ENCODE results near the gene MOV10. TPM values are rescaled to one million over a fixed set of nuclear protein-coding genes. Genes with fewer than 3 reads are reported as not detected.

MOV10 gene
- total and polyA plus RNA-seq, 9 of the 15 experiments (the other 6 are each of a cell fraction or from before 2014, with no cell fraction given): 16.7 to 105 (median 49.5) TPM

DNA sequence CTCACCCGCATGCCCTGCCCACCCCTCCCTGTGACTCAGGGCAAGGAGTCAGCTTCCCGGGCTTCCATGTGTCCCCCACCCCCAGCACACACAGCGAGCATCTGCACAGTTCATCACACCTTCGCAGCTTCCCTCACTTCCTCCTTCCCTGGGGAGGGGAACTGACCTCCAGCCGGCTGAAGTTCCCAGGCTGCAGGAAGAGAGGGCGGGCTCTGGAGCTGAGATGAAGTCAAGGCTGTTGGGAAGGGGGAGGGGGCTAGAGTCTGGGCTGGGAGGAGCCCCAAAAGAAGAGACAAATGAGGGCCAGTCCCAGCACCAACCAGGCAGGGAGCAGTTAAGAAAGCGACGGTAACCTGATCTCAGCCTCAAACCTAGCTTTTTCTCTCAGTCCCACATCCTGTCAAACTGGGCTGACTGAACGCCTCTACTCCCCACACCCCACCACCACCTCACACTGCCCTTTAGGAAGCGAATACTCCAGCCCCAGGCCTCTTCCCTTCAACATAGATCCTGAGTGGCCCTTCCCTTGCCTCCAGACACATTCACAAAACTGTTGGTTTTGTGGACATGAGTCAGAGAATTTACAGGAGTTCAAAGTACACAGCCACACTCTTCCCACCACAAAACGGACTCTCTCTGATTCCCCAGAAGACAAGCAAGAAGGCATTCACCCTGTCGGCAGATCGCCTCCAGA lies 30.6 kb downstream of the MOV10 start (continued):
- TF ChIP-seq RBBP5 (IDR thresholded peaks at IDR 0.05; ENCODE audit: borderline replicate concordance, insufficient read depth, low read length, poor library complexity, severe bottlenecking) (peak; percentile 63), ZNF347 (CRISPR knock-in tag; IDR thresholded peaks at IDR 0.05; ENCODE audit: low read depth) (no peak), KDM5B (IDR thresholded peaks at IDR 0.05; ENCODE audit: insufficient replicate concordance, low read depth, low read length) (peak; percentile 82), ZNF175 (CRISPR knock-in tag; IDR thresholded peaks at IDR 0.05; ENCODE audit: low read depth) (no peak), GABPA (tag; conservative IDR thresholded peaks at IDR 0.05; ENCODE audit: low read depth) (peak; percentile 76), HOXB6 (CRISPR knock-in tag; IDR thresholded peaks at IDR 0.05; ENCODE audit: borderline replicate concordance) (no peak), HSF4 (CRISPR knock-in tag; IDR thresholded peaks at IDR 0.05; ENCODE audit: borderline replicate concordance) (no peak), ZNF174 (CRISPR knock-in tag; IDR thresholded peaks at IDR 0.05) (no peak), PML (IDR thresholded peaks at IDR 0.05; ENCODE audit: low read length) (peak; percentile 61; the same call in 1 of the 2 replicates), ZNF239 (CRISPR knock-in tag; IDR thresholded peaks at IDR 0.05) (no peak)
- TF ChIP-seq, protein P1, sequence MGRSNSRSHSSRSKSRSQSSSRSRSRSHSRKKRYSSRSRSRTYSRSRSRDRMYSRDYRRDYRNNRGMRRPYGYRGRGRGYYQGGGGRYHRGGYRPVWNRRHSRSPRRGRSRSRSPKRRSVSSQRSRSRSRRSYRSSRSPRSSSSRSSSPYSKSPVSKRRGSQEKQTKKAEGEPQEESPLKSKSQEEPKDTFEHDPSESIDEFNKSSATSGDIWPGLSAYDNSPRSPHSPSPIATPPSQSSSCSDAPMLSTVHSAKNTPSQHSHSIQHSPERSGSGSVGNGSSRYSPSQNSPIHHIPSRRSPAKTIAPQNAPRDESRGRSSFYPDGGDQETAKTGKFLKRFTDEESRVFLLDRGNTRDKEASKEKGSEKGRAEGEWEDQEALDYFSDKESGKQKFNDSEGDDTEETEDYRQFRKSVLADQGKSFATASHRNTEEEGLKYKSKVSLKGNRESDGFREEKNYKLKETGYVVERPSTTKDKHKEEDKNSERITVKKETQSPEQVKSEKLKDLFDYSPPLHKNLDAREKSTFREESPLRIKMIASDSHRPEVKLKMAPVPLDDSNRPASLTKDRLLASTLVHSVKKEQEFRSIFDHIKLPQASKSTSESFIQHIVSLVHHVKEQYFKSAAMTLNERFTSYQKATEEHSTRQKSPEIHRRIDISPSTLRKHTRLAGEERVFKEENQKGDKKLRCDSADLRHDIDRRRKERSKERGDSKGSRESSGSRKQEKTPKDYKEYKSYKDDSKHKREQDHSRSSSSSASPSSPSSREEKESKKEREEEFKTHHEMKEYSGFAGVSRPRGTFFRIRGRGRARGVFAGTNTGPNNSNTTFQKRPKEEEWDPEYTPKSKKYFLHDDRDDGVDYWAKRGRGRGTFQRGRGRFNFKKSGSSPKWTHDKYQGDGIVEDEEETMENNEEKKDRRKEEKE (IDR thresholded peaks at IDR 0.05; ENCODE audit: borderline replicate concordance in 1 of 2, control insufficient read depth in 1 of 2, low read depth in 2 of 2, low read length in 1 of 2): no peak
- TF ChIP-seq, protein P2, sequence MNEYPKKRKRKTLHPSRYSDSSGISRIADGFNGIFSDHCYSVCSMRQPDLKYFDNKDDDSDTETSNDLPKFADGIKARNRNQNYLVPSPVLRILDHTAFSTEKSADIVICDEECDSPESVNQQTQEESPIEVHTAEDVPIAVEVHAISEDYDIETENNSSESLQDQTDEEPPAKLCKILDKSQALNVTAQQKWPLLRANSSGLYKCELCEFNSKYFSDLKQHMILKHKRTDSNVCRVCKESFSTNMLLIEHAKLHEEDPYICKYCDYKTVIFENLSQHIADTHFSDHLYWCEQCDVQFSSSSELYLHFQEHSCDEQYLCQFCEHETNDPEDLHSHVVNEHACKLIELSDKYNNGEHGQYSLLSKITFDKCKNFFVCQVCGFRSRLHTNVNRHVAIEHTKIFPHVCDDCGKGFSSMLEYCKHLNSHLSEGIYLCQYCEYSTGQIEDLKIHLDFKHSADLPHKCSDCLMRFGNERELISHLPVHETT (CRISPR knock-in tag; conservative IDR thresholded peaks at IDR 0.05 in 1 of 2, IDR thresholded peaks at IDR 0.05 in 1 of 2): no peak
- TF ChIP-seq, protein P3, sequence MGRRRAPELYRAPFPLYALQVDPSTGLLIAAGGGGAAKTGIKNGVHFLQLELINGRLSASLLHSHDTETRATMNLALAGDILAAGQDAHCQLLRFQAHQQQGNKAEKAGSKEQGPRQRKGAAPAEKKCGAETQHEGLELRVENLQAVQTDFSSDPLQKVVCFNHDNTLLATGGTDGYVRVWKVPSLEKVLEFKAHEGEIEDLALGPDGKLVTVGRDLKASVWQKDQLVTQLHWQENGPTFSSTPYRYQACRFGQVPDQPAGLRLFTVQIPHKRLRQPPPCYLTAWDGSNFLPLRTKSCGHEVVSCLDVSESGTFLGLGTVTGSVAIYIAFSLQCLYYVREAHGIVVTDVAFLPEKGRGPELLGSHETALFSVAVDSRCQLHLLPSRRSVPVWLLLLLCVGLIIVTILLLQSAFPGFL (CRISPR knock-in tag; IDR thresholded peaks at IDR 0.05): no peak
- TF ChIP-seq, protein P4, sequence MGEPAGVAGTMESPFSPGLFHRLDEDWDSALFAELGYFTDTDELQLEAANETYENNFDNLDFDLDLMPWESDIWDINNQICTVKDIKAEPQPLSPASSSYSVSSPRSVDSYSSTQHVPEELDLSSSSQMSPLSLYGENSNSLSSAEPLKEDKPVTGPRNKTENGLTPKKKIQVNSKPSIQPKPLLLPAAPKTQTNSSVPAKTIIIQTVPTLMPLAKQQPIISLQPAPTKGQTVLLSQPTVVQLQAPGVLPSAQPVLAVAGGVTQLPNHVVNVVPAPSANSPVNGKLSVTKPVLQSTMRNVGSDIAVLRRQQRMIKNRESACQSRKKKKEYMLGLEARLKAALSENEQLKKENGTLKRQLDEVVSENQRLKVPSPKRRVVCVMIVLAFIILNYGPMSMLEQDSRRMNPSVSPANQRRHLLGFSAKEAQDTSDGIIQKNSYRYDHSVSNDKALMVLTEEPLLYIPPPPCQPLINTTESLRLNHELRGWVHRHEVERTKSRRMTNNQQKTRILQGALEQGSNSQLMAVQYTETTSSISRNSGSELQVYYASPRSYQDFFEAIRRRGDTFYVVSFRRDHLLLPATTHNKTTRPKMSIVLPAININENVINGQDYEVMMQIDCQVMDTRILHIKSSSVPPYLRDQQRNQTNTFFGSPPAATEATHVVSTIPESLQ (CRISPR knock-in tag; IDR thresholded peaks at IDR 0.05): no peak
- TF ChIP-seq, protein P5, sequence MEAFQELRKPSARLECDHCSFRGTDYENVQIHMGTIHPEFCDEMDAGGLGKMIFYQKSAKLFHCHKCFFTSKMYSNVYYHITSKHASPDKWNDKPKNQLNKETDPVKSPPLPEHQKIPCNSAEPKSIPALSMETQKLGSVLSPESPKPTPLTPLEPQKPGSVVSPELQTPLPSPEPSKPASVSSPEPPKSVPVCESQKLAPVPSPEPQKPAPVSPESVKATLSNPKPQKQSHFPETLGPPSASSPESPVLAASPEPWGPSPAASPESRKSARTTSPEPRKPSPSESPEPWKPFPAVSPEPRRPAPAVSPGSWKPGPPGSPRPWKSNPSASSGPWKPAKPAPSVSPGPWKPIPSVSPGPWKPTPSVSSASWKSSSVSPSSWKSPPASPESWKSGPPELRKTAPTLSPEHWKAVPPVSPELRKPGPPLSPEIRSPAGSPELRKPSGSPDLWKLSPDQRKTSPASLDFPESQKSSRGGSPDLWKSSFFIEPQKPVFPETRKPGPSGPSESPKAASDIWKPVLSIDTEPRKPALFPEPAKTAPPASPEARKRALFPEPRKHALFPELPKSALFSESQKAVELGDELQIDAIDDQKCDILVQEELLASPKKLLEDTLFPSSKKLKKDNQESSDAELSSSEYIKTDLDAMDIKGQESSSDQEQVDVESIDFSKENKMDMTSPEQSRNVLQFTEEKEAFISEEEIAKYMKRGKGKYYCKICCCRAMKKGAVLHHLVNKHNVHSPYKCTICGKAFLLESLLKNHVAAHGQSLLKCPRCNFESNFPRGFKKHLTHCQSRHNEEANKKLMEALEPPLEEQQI (IDR thresholded peaks at IDR 0.05): no peak
